Neural progenitor cell (in vitro differentiated cells): Measurements from ENCODE around the gene NOP16. TPM values are rescaled to one million over a fixed set of nuclear protein-coding genes. Genes with fewer than 3 reads are reported as not detected.

ENCODE experiments used
- DNase-seq: peaks from one replicate; pipeline ENCODE4 v3.0.0-alpha.2; 2016; ENCODE audit warnings: low spot score
- H2AFZ ChIP-seq: fragments of 200-600 bp; sonication (generic); replicated peaks from 2 replicates; pipeline ENCODE4 v1.6.1; 2016; ENCODE audit warnings: antibody characterized with exemption
- H3F3A ChIP-seq: fragments of 200-600 bp; sonication (generic); 2 replicates; pipeline ENCODE4 v1.6.1; 2016; ENCODE audit warnings: antibody characterized with exemption, low read depth
- H3K27ac ChIP-seq: fragments of 200-600 bp; sonication (generic); 2 replicates; pipeline ENCODE4 v1.5.1; 2016; ENCODE audit warnings: mild to moderate bottlenecking
- H3K27me3 ChIP-seq: fragments of 200-600 bp; sonication (generic); 2 replicates; pipeline ENCODE4 v1.6.1; 2016; ENCODE audit warnings: mild to moderate bottlenecking, moderate library complexity
- H3K36me3 ChIP-seq: fragments of 200-600 bp; sonication (generic); 2 replicates; pipeline ENCODE4 v1.5.1; 2016
- H3K4me1 ChIP-seq: fragments of 200-600 bp; sonication (generic); 2 replicates; pipeline ENCODE4 v1.6.1; 2016; ENCODE audit warnings: mixed run types
- H3K4me2 ChIP-seq: fragments of 200-600 bp; sonication (generic); 2 replicates; pipeline ENCODE4 v1.6.1; 2016
- H3K4me3 ChIP-seq: fragments of 200-600 bp; sonication (generic); 2 replicates; pipeline ENCODE4 v1.5.1; 2016
- H3K79me2 ChIP-seq: fragments of 200-600 bp; sonication (generic); 2 replicates; pipeline ENCODE4 v1.6.1; 2016; ENCODE audit warnings: low read depth
- H3K9ac ChIP-seq: fragments of 200-600 bp; sonication (generic); 2 replicates; pipeline ENCODE4 v1.6.1; 2016
- H3K9me3 ChIP-seq: fragments of 200-600 bp; sonication (generic); 2 replicates; pipeline ENCODE4 v1.5.1; 2016; ENCODE audit warnings: low read depth
- H4K20me1 ChIP-seq: fragments of 200-600 bp; sonication (generic); 2 replicates; pipeline ENCODE4 v1.6.1; 2016; ENCODE audit warnings: low read depth
- H3K27ac Mint-ChIP-seq: 3 replicates; pipeline ENCODE4 v1.8.0; 2021; ENCODE audit warnings: mixed read lengths
- H3K27me3 Mint-ChIP-seq: 2 replicates; pipeline ENCODE4 v1.8.0; 2022; ENCODE audit warnings: low read depth, mild to moderate bottlenecking, inconsistent platforms, moderate library complexity, mixed read lengths; ENCODE audit not compliant: insufficient read depth
- H3K36me3 Mint-ChIP-seq: 3 replicates; pipeline ENCODE4 v1.8.0; 2021; ENCODE audit warnings: mixed read lengths
- H3K4me1 Mint-ChIP-seq: 3 replicates; pipeline ENCODE4 v1.8.0; 2021; ENCODE audit warnings: mixed read lengths
- H3K4me3 Mint-ChIP-seq: 3 replicates; pipeline ENCODE4 v1.8.0; 2021; ENCODE audit warnings: mild to moderate bottlenecking, moderate library complexity, mixed read lengths
- H3K9me3 Mint-ChIP-seq: 3 replicates; pipeline ENCODE4 v1.8.0; 2020; ENCODE audit warnings: mixed read lengths
- CTCF ChIP-seq: fragments of 200-600 bp; sonication (generic); IDR thresholded peaks from 2 replicates; pipeline ENCODE4 v1.5.1; 2017; ENCODE audit warnings: antibody characterized with exemption, mild to moderate bottlenecking
- EZH2 ChIP-seq: fragments of 200-600 bp; sonication (generic); IDR thresholded peaks from 2 replicates; pipeline ENCODE4 v1.6.1; 2017; ENCODE audit warnings: antibody characterized with exemption, mild to moderate bottlenecking, moderate library complexity
- EZH2phosphoT487 ChIP-seq: fragments of 200-600 bp; sonication (generic); IDR thresholded peaks from 2 replicates; pipeline ENCODE4 v1.6.1; 2017; ENCODE audit warnings: antibody characterized with exemption
- total RNA-seq: library from RNA; depleted of rRNA; stranded (reverse); fragments of >200 nt; gene quantifications from 2 replicates; pipeline ENCODE4 v1.2.3, GENCODE V29; 2015; ENCODE audit warnings: low replicate concordance

Gene NOP16
- total RNA-seq, 1 donor from 2014 or later = 10.3 TPM

GRCh38 chr5:176381979-176382378 lies 6.4 kb downstream of the NOP16 start:
- H3F3A ChIP-seq = no peaks in the 10 kb centered on the region
- no peak for DNase-seq
- no peaks in the 10 kb centered on the region for H3K27me3 ChIP-seq
- H3K9me3 Mint-ChIP-seq = no peaks in the 10 kb centered on the region
- no peaks in the 10 kb centered on the region for H3K36me3 ChIP-seq
- H3K27me3 Mint-ChIP-seq = no peaks in the 10 kb centered on the region
- H3K4me2 ChIP-seq = no peak overlapping the region
- no peak overlapping the region for H3K27ac ChIP-seq
- H3K36me3 Mint-ChIP-seq = peaks cover 2% of the 10 kb centered on the region
- peaks cover 6% of the 10 kb centered on the region for H3K4me1 Mint-ChIP-seq
- H3K79me2 ChIP-seq = peaks cover 15% of the 10 kb centered on the region
- H4K20me1 ChIP-seq = no peaks in the 10 kb centered on the region
- no peak overlapping the region for H3K9ac ChIP-seq
- no peak overlapping the region for H3K4me3 Mint-ChIP-seq
- no peak overlapping the region for H2AFZ ChIP-seq
- TF ChIP-seq EZH2 (no peak), CTCF (no peak), EZH2phosphoT487 (no peak)
- H3K4me1 ChIP-seq = no peaks in the 10 kb centered on the region
- H3K27ac Mint-ChIP-seq = no peak overlapping the region
- no peak overlapping the region for H3K4me3 ChIP-seq
- H3K9me3 ChIP-seq = no peaks in the 10 kb centered on the region

GRCh38 chr5:176381423-176381822 lies 7.0 kb downstream of the NOP16 start:
- H3K27me3 Mint-ChIP-seq = no peaks in the 10 kb centered on the region
- Histone ChIP-seq H3K9ac (no peak overlapping the region), H3K27me3 (no peaks in the 10 kb centered on the region), H3K9me3 (no peaks in the 10 kb centered on the region), H3K4me3 (no peak overlapping the region), H3K27ac (no peak overlapping the region), H3K36me3 (no peaks in the 10 kb centered on the region), H3K4me1 (no peaks in the 10 kb centered on the region), H3K79me2 (peaks cover 10% of the 10 kb centered on the region), H3F3A (no peaks in the 10 kb centered on the region), H2AFZ (no peak overlapping the region), H3K4me2 (no peak overlapping the region), H4K20me1 (no peaks in the 10 kb centered on the region)
- peaks cover 2% of the 10 kb centered on the region for H3K4me1 Mint-ChIP-seq
- no peak overlapping the region for H3K27ac Mint-ChIP-seq
- TF ChIP-seq CTCF (no peak), EZH2phosphoT487 (no peak), EZH2 (no peak)
- H3K36me3 Mint-ChIP-seq = peaks cover 6% of the 10 kb centered on the region
- H3K4me3 Mint-ChIP-seq = no peak overlapping the region
- DNase-seq = no peak
- no peaks in the 10 kb centered on the region for H3K9me3 Mint-ChIP-seq

- DNase-seq = no peak
- H3K4me3 ChIP-seq = no peak overlapping the region
- TF ChIP-seq CTCF (no peak), EZH2phosphoT487 (no peak), EZH2 (no peak)
- no peaks in the 10 kb centered on the region for H3F3A ChIP-seq
- Mint-ChIP-seq H3K27ac (no peak overlapping the region), H3K4me3 (no peak overlapping the region), H3K9me3 (no peaks in the 10 kb centered on the region), H3K36me3 (peaks cover 7% of the 10 kb centered on the region), H3K4me1 (no peaks in the 10 kb centered on the region), H3K27me3 (no peaks in the 10 kb centered on the region)
- no peaks in the 10 kb centered on the region for H4K20me1 ChIP-seq
- H3K4me2 ChIP-seq = no peak overlapping the region
- no peaks in the 10 kb centered on the region for H3K79me2 ChIP-seq
- H3K9me3 ChIP-seq = no peaks in the 10 kb centered on the region
- H3K27me3 ChIP-seq = no peaks in the 10 kb centered on the region
- no peak overlapping the region for H3K9ac ChIP-seq
- H3K27ac ChIP-seq = no peak overlapping the region
- no peaks in the 10 kb centered on the region for H3K4me1 ChIP-seq
- no peaks in the 10 kb centered on the region for H3K36me3 ChIP-seq
- no peak overlapping the region for H2AFZ ChIP-seq
Observed at GRCh38 chr5:176379881-176380280, 8.5 kb downstream of the NOP16 start.
